HFF-Myc (cell line): Measurements from ENCODE around the gene RASGEF1C.

Experiments used
- DNase-seq: peaks from one replicate; pipeline ENCODE4 v3.0.0-alpha.2; 2011; ENCODE audit warnings: low read depth; ENCODE audit errors: extremely low read depth
- H3K4me3 ChIP-seq: replicated peaks from 2 replicates; pipeline ENCODE4 v1.5.1; 2011; ENCODE audit warnings: low read depth, mild to moderate bottlenecking, control low read depth, low read length
- CTCF ChIP-seq: IDR thresholded peaks from 2 replicates; pipeline ENCODE4 v1.5.1; 2012; ENCODE audit warnings: mild to moderate bottlenecking, low read depth, low read length, control low read depth; ENCODE audit errors: missing control alignments

The RASGEF1C gene

DNA sequence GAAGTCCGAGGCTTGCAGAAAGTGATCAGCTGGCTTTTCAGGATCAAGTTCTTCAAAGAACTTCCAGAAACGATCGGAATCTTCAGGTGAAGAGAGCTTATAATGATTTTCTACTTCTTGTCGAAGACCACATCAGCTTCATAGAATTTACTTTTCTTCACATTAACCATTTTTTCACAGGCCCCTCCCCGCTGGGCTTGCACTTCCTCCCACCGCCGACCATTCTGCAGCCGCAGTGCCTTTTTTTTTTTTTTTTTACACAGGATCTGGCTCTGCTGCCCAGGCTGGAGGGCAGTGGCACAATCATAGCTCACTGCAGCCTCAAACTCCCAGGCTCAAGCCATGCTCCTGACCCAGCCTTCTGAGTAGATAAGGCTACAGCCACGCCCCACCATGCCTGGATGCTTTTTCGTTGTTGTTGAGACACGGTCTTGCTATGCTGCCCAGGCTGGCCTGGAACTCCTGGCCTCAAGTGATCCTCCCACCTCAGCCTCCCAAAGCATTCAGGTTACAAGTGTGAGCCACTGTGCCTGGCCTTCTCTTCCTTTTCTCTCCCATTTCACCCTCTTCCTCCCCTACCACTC lies 122.1 kb downstream of the RASGEF1C start:
- H3K4me3 ChIP-seq = no peak overlapping the region
- DNase-seq = no peak
- no peak for TF ChIP-seq CTCF

GRCh38 chr5:180085837-180086236 lies 123.2 kb downstream of the RASGEF1C start:
- no peak for TF ChIP-seq CTCF
- H3K4me3 ChIP-seq = no peak overlapping the region
- DNase-seq = no peak

DNA sequence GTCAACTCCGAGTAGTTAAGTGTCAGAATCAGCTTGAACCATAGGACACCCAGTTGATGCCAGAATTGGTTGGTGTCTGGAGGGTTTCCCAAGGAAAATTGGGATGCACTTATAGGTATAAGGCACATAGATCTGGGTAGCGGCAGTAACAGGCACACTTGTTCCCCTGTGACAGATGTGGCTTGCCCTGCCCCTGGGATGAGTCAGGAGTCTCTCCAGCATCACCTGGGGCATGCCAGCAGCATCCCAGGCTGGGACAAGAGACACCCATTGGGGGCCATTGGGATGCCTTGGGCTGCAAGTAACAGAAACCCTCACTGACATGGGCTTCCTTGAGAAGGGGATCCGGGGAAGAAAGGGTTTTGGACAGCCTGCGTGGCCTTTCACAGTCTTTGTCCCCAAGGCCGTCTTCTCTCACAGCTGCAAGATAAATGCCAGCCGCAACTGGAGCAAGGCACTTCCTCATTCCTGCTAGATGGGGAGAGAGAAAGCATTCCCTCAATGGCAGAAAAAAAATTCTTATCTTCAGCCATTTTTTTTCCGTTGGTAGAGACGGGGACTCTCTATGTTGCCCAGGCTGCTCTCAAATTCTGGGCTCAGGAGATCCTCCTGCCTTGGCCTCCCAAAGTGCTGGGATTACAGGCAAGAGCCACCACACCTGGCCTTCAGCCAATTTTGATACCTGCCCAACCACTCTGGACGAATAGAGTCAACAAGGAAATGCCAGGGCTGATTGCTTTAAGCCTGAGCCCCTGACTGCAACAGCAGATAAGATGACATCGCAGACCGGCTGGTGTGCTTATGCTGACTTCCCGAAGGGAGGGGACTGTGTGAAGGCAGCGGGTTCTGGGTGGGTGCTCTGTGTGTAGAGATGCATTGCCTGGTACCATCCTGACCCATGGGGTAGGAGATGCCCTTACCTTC lies 124.1 kb downstream of the RASGEF1C start:
- no peak overlapping the region for H3K4me3 ChIP-seq
- no peak for TF ChIP-seq CTCF
- no peak for DNase-seq

GRCh38 chr5:180083529-180084060 lies 125.4 kb downstream of the RASGEF1C start:
- no peak overlapping the region for H3K4me3 ChIP-seq
- TF ChIP-seq CTCF = no peak
- no peak for DNase-seq

DNA sequence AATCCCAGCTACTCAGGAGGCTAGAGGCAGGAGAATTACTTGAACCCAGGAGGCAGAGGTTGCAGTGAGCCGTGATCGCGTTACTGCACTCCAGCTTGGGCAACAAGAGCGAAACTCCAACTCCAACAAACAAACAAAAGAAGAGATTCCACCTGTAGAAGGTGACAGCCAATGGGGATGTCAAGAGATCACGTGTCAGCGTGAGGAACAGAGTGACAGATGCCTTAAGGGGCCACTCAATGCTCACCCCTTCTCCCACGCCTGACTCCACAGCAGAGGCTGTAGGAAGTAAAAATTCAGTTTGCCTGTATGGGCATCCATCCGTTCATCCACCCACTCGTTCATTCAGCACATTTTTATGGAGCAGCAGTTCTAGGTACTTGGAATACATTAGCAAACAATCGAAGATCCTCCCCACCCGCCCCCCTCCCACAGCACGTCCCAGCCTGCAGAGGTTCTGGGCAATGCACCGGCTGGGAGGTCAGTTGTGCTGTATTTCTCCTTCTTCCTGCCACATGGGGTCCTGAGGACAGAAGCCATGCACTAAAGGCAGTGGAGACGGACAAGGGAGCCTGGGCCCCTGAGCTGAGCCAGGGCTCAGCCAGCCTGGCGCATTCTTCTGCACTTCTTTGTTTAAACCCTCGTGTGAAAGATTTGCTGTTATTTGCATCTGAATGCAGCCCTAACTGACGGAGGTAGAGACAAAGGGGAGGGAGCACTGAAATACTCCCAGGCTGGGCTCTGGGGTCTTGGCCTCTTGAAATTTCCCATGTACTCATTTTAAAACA lies 126.2 kb downstream of the RASGEF1C start:
- H3K4me3 ChIP-seq = no peak overlapping the region
- DNase-seq = no peak
- TF ChIP-seq CTCF = no peak

DNA sequence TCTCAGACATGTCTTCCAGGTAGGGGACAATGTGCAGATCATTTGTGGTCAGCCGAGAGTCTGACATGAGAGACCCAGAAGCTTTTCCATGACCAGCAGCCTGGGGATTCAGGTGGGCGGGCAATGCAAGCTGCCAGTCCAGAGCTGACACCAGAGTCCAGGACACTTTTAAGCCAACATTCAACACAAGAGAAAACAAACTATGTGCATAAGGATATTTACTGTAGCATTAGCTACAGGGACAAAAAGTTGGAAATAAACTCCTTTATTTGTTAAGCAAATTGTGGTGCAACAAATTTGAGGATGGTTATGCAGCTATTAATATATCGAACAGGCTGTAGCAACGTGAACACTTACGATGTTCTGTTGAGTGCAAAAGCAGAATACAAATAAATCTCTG lies 127.5 kb downstream of the RASGEF1C start:
- H3K4me3 ChIP-seq = no peak overlapping the region
- DNase-seq = no peak
- TF ChIP-seq CTCF = no peak
